NT2/D1 (cell line): ENCODE data around the gene MYO3B.

Experiments used
- SUZ12 ChIP-seq: IDR thresholded peaks from 2 replicates; pipeline ENCODE4 v1.6.1; 2011; ENCODE audit not compliant: insufficient read length, insufficient read depth; ENCODE audit errors: extremely low read depth
- YY1 ChIP-seq: IDR thresholded peaks from 2 replicates; pipeline ENCODE4 v1.6.1; 2011; ENCODE audit not compliant: insufficient read length, insufficient read depth
- ZNF274 ChIP-seq: IDR thresholded peaks from 2 replicates; pipeline ENCODE4 v1.6.1; 2011; ENCODE audit warnings: mild to moderate bottlenecking, low read depth, low read length

DNA sequence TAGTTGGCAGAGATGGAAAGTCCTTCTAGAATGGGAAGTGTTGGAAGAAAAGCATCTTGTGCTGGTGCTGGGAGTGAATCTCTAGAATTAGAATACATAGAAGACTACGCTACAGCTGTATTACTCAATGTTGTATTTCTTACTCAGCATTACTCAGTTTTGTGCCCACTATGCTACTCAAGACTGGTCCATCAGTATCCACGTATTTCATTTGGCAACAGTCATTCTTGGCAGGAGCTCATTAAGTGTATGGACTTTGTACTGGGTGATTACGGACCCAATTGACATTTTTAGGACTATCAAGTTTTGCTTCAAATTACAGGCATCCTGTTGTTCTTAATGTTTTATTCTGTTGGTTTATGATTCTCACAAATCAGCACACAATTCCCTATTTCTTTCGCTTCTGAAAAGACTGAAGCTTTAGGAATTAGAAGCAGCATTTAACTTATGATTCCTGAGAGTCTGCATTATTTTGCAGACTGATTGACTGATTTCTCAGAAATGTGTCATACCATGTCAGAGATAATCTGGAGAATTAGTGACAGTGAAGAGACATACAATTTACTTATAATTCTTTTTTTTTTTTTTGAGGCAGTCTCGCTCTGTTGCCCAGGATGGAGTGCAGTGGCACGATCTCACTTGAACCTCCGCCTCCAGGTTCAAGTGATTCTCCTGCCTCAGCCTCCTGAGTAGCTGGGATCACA is 136.9 kb downstream of the MYO3B start:
- TF ChIP-seq SUZ12 (no peak), ZNF274 (no peak), YY1 (no peak)
